GM21526 (cell line): ENCODE data around the gene NCAPG.
A peak's percentile ranks its signal among the peaks of the same experiment; 100 is the strongest.
"Not testable (repeated sequence)": the region's sequence is repeated elsewhere in the genome, so short reads cannot be mapped to it uniquely, and the experiment has no call there.

Experiments used
- ATAC-seq: cut with Tn5 transposase; IDR thresholded peaks from one replicate; pipeline ENCODE4 v1.9.1; 2021; ENCODE audit warnings: moderate library complexity; ENCODE audit not compliant: unreplicated experiment, low FRiP score

The NCAPG gene

GRCh38 chr4:17787315-17787714 is 23.5 kb upstream of the NCAPG start:
- no peak for ATAC-seq

- no peak for ATAC-seq
Measured at GRCh38 chr4:17788956-17789355, 21.8 kb upstream of the NCAPG start.

GRCh38 chr4:17794730-17795129 is 16.0 kb upstream of the NCAPG start:
- no peak for ATAC-seq

GRCh38 chr4:17797808-17798207 is 13.0 kb upstream of the NCAPG start:
- ATAC-seq, result no peak

- no peak for ATAC-seq
Measured at GRCh38 chr4:17805580-17806155, 5.1 kb upstream of the NCAPG start.

GRCh38 chr4:17807446-17807845 is 3.3 kb upstream of the NCAPG start:
- no peak for ATAC-seq

- no peak for ATAC-seq
Measured at GRCh38 chr4:17809667-17810066, 1.1 kb upstream of the NCAPG start.

GRCh38 chr4:17811078-17811603 is 362 bp downstream of the NCAPG start:
- ATAC-seq, result peak; percentile 23

- no peak for ATAC-seq
Measured at GRCh38 chr4:17812125-17812524, 1.3 kb downstream of the NCAPG start.

- no peak for ATAC-seq
Measured at GRCh38 chr4:17812801-17813200, 2.0 kb downstream of the NCAPG start.

- no peak for ATAC-seq
Measured at GRCh38 chr4:17814140-17814539, 3.4 kb downstream of the NCAPG start.

GRCh38 chr4:17816142-17816541 is 5.4 kb downstream of the NCAPG start:
- no peak for ATAC-seq

- ATAC-seq, result peak; percentile 79
Measured at GRCh38 chr4:17817027-17817426, 6.2 kb downstream of the NCAPG start.

GRCh38 chr4:17823871-17824669 is 13.3 kb downstream of the NCAPG start:
- ATAC-seq, result no peak

- no peak for ATAC-seq
Measured at GRCh38 chr4:17846266-17846665, 35.5 kb downstream of the NCAPG start.

GRCh38 chr4:17850295-17850694 is 39.5 kb downstream of the NCAPG start:
- not testable (repeated sequence) for ATAC-seq

- ATAC-seq, result no peak
Measured at GRCh38 chr4:17851959-17852358, 41.2 kb downstream of the NCAPG start.

- no peak for ATAC-seq
Measured at GRCh38 chr4:17854036-17854435, 43.3 kb downstream of the NCAPG start.

- no peak for ATAC-seq
Measured at GRCh38 chr4:17859793-17860406, 49.1 kb downstream of the NCAPG start.

GRCh38 chr4:17861906-17862305 is 51.1 kb downstream of the NCAPG start:
- not testable (repeated sequence) for ATAC-seq

- ATAC-seq, result no peak
Measured at GRCh38 chr4:17865866-17866363, 55.1 kb downstream of the NCAPG start.
